DMS153 treated with DMSO at 0.1 percent for 48 hours (cell line): ENCODE results near the gene KIF5C.
A peak's percentile ranks its signal among the peaks of the same experiment; 100 is the strongest.

Experiments
- DNase-seq: peaks from one replicate; lab custom pipeline; 2025; ENCODE audit not compliant: unreplicated experiment; lab: John Stamatoyannopoulos, UW

KIF5C gene

GRCh38 chr2:149038442-149039212 is 163.6 kb downstream of the KIF5C start, which contains the start of gene LYPD6B:
LYPD6B (plus strand) TSS chr2:149038699; CDS start chr2:149130949, 92,250 bp downstream.
- DNase-seq: peak; percentile 17

GRCh38 chr2:149039213-149039724 is 164.2 kb downstream of the KIF5C start:
- no peak for DNase-seq

- DNase-seq: peak; percentile 16
Measured at GRCh38 chr2:149040451-149040850, 165.4 kb downstream of the KIF5C start.

GRCh38 chr2:149041482-149041881 is 166.5 kb downstream of the KIF5C start:
- DNase-seq: no peak

GRCh38 chr2:149042881-149043280 is 167.9 kb downstream of the KIF5C start:
- DNase-seq: no peak

- DNase-seq: no peak
Measured at GRCh38 chr2:149044500-149044899, 169.5 kb downstream of the KIF5C start.

GRCh38 chr2:149047118-149047517 is 172.1 kb downstream of the KIF5C start:
- no peak for DNase-seq

GRCh38 chr2:149049142-149049541 is 174.1 kb downstream of the KIF5C start:
- DNase-seq: no peak

- DNase-seq: no peak
Measured at GRCh38 chr2:149050188-149050587, 175.2 kb downstream of the KIF5C start.

- no peak for DNase-seq
Measured at GRCh38 chr2:149055751-149056150, 180.7 kb downstream of the KIF5C start.

GRCh38 chr2:149056541-149057255 is 181.7 kb downstream of the KIF5C start:
- no peak for DNase-seq

- DNase-seq: no peak
Measured at GRCh38 chr2:149057401-149057800, 182.4 kb downstream of the KIF5C start.

GRCh38 chr2:149058936-149059335 is 183.9 kb downstream of the KIF5C start:
- DNase-seq: no peak

GRCh38 chr2:149059822-149060221 is 184.8 kb downstream of the KIF5C start:
- no peak for DNase-seq

- no peak for DNase-seq
Measured at GRCh38 chr2:149061133-149061745, 186.2 kb downstream of the KIF5C start.

GRCh38 chr2:149062531-149062930 is 187.5 kb downstream of the KIF5C start:
- no peak for DNase-seq

- no peak for DNase-seq
Measured at GRCh38 chr2:149063177-149063576, 188.2 kb downstream of the KIF5C start.

- DNase-seq: peak; percentile 25
Measured at GRCh38 chr2:149064365-149064841, 189.4 kb downstream of the KIF5C start.

- no peak for DNase-seq
Measured at GRCh38 chr2:149064856-149065630, 190.0 kb downstream of the KIF5C start.

GRCh38 chr2:149068225-149068995 is 193.4 kb downstream of the KIF5C start:
- DNase-seq: no peak
